Measurements from ENCODE around the gene ELOVL1.
"Not testable (repeated sequence)": the region's sequence is repeated elsewhere in the genome, so short reads cannot be mapped to it uniquely, and the experiment has no call there.

ELOVL1 gene

GRCh38 chr1:43367904-43368645, at the start of gene ELOVL1:
ELOVL1 (minus strand) TSS chr1:43368011; CDS start chr1:43365609, 2,402 bp downstream.
- peak; percentile 79 to 87 for DNase-seq (ENCODE audit: extremely low read depth in 1 of 2, low read depth in 1 of 2)

GRCh38 chr1:43415901-43416300, 48.1 kb upstream of the ELOVL1 start:
- DNase-seq (ENCODE audit: extremely low read depth in 1 of 2, low read depth in 1 of 2): no peak

- peak in 1 of 2 donors; percentile 35 for DNase-seq (ENCODE audit: extremely low read depth in 1 of 2, low read depth in 1 of 2)
Observed at GRCh38 chr1:43414634-43415223, 46.9 kb upstream of the ELOVL1 start.

GRCh38 chr1:43413426-43413825, 45.6 kb upstream of the ELOVL1 start:
- DNase-seq (ENCODE audit: extremely low read depth in 1 of 2, low read depth in 1 of 2): not testable (repeated sequence)

- no peak for DNase-seq (ENCODE audit: extremely low read depth in 1 of 2, low read depth in 1 of 2)
Observed at GRCh38 chr1:43410571-43410970, 42.8 kb upstream of the ELOVL1 start.

GRCh38 chr1:43405876-43406234, 38.0 kb upstream of the ELOVL1 start:
- DNase-seq (ENCODE audit: extremely low read depth in 1 of 2, low read depth in 1 of 2): no peak

GRCh38 chr1:43405219-43405875, 37.5 kb upstream of the ELOVL1 start:
- DNase-seq (ENCODE audit: extremely low read depth in 1 of 2, low read depth in 1 of 2): no peak

GRCh38 chr1:43404353-43404752, 36.5 kb upstream of the ELOVL1 start:
- DNase-seq (ENCODE audit: extremely low read depth in 1 of 2, low read depth in 1 of 2): no peak

GRCh38 chr1:43402089-43402865, 34.5 kb upstream of the ELOVL1 start:
- no peak for DNase-seq (ENCODE audit: extremely low read depth in 1 of 2, low read depth in 1 of 2)

- DNase-seq (ENCODE audit: extremely low read depth in 1 of 2, low read depth in 1 of 2): not testable (repeated sequence)
Observed at GRCh38 chr1:43400441-43400840, 32.6 kb upstream of the ELOVL1 start.

GRCh38 chr1:43398227-43398626, 30.4 kb upstream of the ELOVL1 start:
- DNase-seq (ENCODE audit: extremely low read depth in 1 of 2, low read depth in 1 of 2): no peak

GRCh38 chr1:43396059-43396458, 28.2 kb upstream of the ELOVL1 start:
- DNase-seq (ENCODE audit: extremely low read depth in 1 of 2, low read depth in 1 of 2): no peak

- no peak for DNase-seq (ENCODE audit: extremely low read depth in 1 of 2, low read depth in 1 of 2)
Observed at GRCh38 chr1:43395523-43395922, 27.7 kb upstream of the ELOVL1 start.

- DNase-seq (ENCODE audit: extremely low read depth in 1 of 2, low read depth in 1 of 2): no peak
Observed at GRCh38 chr1:43392702-43393101, 24.9 kb upstream of the ELOVL1 start.

- peak; percentile 84 to 91 for DNase-seq (ENCODE audit: extremely low read depth in 1 of 2, low read depth in 1 of 2)
Observed at GRCh38 chr1:43389326-43390313, 21.8 kb upstream of the ELOVL1 start, which contains the start of the genes MED8 and SZT2. MED8 (minus strand) TSS chr1:43389800; CDS start chr1:43389764, 36 bp downstream. SZT2 (plus strand) TSS chr1:43389899; CDS start chr1:43389969, 70 bp downstream.

GRCh38 chr1:43388613-43389012, 20.8 kb upstream of the ELOVL1 start:
- DNase-seq (ENCODE audit: extremely low read depth in 1 of 2, low read depth in 1 of 2): no peak

- no peak for DNase-seq (ENCODE audit: extremely low read depth in 1 of 2, low read depth in 1 of 2)
Observed at GRCh38 chr1:43387976-43388599, 20.3 kb upstream of the ELOVL1 start.

GRCh38 chr1:43386676-43387075, 18.9 kb upstream of the ELOVL1 start:
- no peak for DNase-seq (ENCODE audit: extremely low read depth in 1 of 2, low read depth in 1 of 2)

GRCh38 chr1:43383449-43383848, 15.6 kb upstream of the ELOVL1 start:
- no peak for DNase-seq (ENCODE audit: extremely low read depth in 1 of 2, low read depth in 1 of 2)

All from stimulated activated CD8-positive, alpha-beta memory T cell treated with anti-CD3 and anti-CD28 coated beads, Interleukin-7, amount 100 ng/mL, for 48 hours (primary cell).